Endothelial cell of umbilical vein (primary cell): Measurements from ENCODE around the gene STOX1. TPM values are rescaled to one million over a fixed set of nuclear protein-coding genes. Genes with fewer than 3 reads are reported as not detected.

Experiments used
- BruUV-seq: library from RNA; stranded (reverse); fragments of 400-500 nt; replicated peaks from 2 replicates; lab custom pipeline; 2021; lab: Mats Ljungman, UMichigan
- CTCF ChIA-PET: fragments of 300-600, 350-600 bp; sonication (Branson Sonifier 250); formaldehyde crosslinking; loops from one replicate; lab custom pipeline; 2021; ENCODE audit warnings: antibody characterized with exemption, inconsistent platforms; lab: Charles Lee
- POLR2A ChIA-PET: fragments of 300-600, 350-600 bp; sonication (Branson Sonifier 250); formaldehyde crosslinking; loops from one replicate; lab custom pipeline; 2021; ENCODE audit warnings: antibody characterized with exemption, inconsistent platforms; lab: Charles Lee
- DNase-seq: peaks from one replicate; pipeline ENCODE4 v3.0.0-alpha.2; 2011; ENCODE audit warnings: low read depth, low spot score
- FAIRE-seq: peaks from 2 replicates; lab custom pipeline; 2011; peaks lifted over from hg19 to GRCh38; lab: Jason Lieb, UNC
- H2AFZ ChIP-seq: 2 replicates; pipeline ENCODE4 v1.6.0; 2012; ENCODE audit warnings: low read depth, low read length, control low read depth, inconsistent platforms
- H3K27ac ChIP-seq: 2 replicates; pipeline ENCODE4 v1.5.1; 2011; ENCODE audit warnings: low read depth, mild to moderate bottlenecking, control low read depth, low read length, moderate library complexity; ENCODE audit not compliant: insufficient read depth
- H3K27me3 ChIP-seq, 2 experiments: 2 replicates each; pipeline versions ENCODE4 v1.6.0 to v1.6.1; 2011; ENCODE audit warnings: low read length in 2 of 2, mixed read lengths in 1 of 2; ENCODE audit not compliant: control insufficient read depth in 2 of 2, insufficient read depth in 2 of 2
- H3K36me3 ChIP-seq, 2 experiments: 2 replicates in 1 of 2; 3 replicates in 1 of 2; pipeline ENCODE4 v1.5.1; 2011; ENCODE audit warnings: low read length in 2 of 2, mild to moderate bottlenecking in 1 of 2, moderate library complexity in 1 of 2; ENCODE audit not compliant: control insufficient read depth in 2 of 2, insufficient read depth in 2 of 2; ENCODE audit errors: extremely low read depth in 1 of 2
- H3K4me1 ChIP-seq: 3 replicates; pipeline ENCODE4 v1.5.1; 2011; ENCODE audit warnings: mild to moderate bottlenecking, low read length; ENCODE audit not compliant: control insufficient read depth, insufficient read depth; ENCODE audit errors: extremely low read depth
- H3K4me2 ChIP-seq: 2 replicates; pipeline ENCODE4 v1.6.1; 2011; ENCODE audit warnings: low read length, control low read depth, mixed read lengths; ENCODE audit not compliant: insufficient read depth
- H3K4me3 ChIP-seq, 3 experiments: fragments of 200-600 bp in 1 of 3; sonication (generic), shearing (Covaris generic) in 1 of 3; replicated peaks in 1 of 3; 2 replicates each; pipeline ENCODE4 v1.5.1; 2011 to 2016; ENCODE audit warnings: control low read depth in 3 of 3, low read length in 3 of 3, mild to moderate bottlenecking in 2 of 3, inconsistent platforms in 1 of 3, low read depth in 1 of 3, moderate library complexity in 1 of 3; ENCODE audit not compliant: insufficient read depth in 1 of 3
- H3K79me2 ChIP-seq: 2 replicates; pipeline ENCODE4 v1.6.0; 2012; ENCODE audit warnings: low read length, inconsistent platforms; ENCODE audit not compliant: control insufficient read depth, insufficient read depth
- H3K9ac ChIP-seq: replicated peaks from 2 replicates; pipeline ENCODE3; 2011; ENCODE audit warnings: low read length, control low read depth; ENCODE audit not compliant: insufficient read depth; ENCODE audit errors: extremely low read depth
- H3K9me1 ChIP-seq: replicated peaks from 3 replicates; pipeline ENCODE4 v1.6.0; 2011; ENCODE audit warnings: mild to moderate bottlenecking, low read length; ENCODE audit not compliant: control insufficient read depth, insufficient read depth; ENCODE audit errors: extremely low read depth
- H3K9me3 ChIP-seq: replicated peaks from 2 replicates; pipeline ENCODE4 v1.5.1; 2012; ENCODE audit warnings: low read length, inconsistent platforms; ENCODE audit not compliant: control insufficient read depth, insufficient read depth
- H4K20me1 ChIP-seq: replicated peaks from 2 replicates; pipeline ENCODE3; 2011; ENCODE audit warnings: mild to moderate bottlenecking, low read length; ENCODE audit not compliant: control insufficient read depth, insufficient read depth; ENCODE audit errors: extremely low read depth
- CTCF ChIP-seq, 2 donors: IDR thresholded peaks; 1 replicate in 1 of 2; 2 replicates in 1 of 2; pipeline ENCODE4 v1.5.1; 2011; ENCODE audit warnings: low read length in 2 of 2, mild to moderate bottlenecking in 2 of 2, moderate library complexity in 2 of 2, control low read depth in 1 of 2, inconsistent platforms in 1 of 2, low read depth in 1 of 2; ENCODE audit not compliant: insufficient read depth in 1 of 2; ENCODE audit errors: extremely low read depth in 1 of 2
- FOS ChIP-seq: IDR thresholded peaks from 2 replicates; pipeline ENCODE4 v1.6.1; 2011; ENCODE audit warnings: mild to moderate bottlenecking, low read length, moderate library complexity, borderline replicate concordance; ENCODE audit not compliant: insufficient read depth
- GATA2 ChIP-seq: IDR thresholded peaks from 2 replicates; pipeline ENCODE4 v1.7.0; 2011; ENCODE audit warnings: low read depth, mild to moderate bottlenecking, moderate library complexity, mixed read lengths, low read length; ENCODE audit not compliant: insufficient read length, insufficient read depth
- JUN ChIP-seq: IDR thresholded peaks from 2 replicates; pipeline ENCODE4 v1.6.1; 2011; ENCODE audit warnings: borderline replicate concordance, low read depth; ENCODE audit not compliant: insufficient read length, insufficient read depth
- MAX ChIP-seq: IDR thresholded peaks from 2 replicates; pipeline ENCODE4 v1.6.1; 2011; ENCODE audit not compliant: insufficient read depth, insufficient read length
- MYC ChIP-seq: IDR thresholded peaks from one replicate; pipeline ENCODE4 v1.6.1; 2011; ENCODE audit warnings: mild to moderate bottlenecking, low read depth, low read length
- POLR2A ChIP-seq: IDR thresholded peaks from 2 replicates; pipeline ENCODE4 v1.6.1; 2012; ENCODE audit warnings: low read depth, mild to moderate bottlenecking, control low read depth, low read length
- POLR2AphosphoS5 ChIP-seq: IDR thresholded peaks from 2 replicates; pipeline ENCODE4 v1.6.1; 2012; ENCODE audit warnings: low read depth, mild to moderate bottlenecking, control low read depth, low read length, moderate library complexity; ENCODE audit not compliant: insufficient read depth
- dilution Hi-C: fragments of 300-500 bp; cut with MboI; formaldehyde crosslinking; loops from one replicate; pipeline ENCODE4 v1.15.0; 2019; ENCODE audit warnings: low sequenced_read_pairs; ENCODE audit not compliant: extremely low pct_ligation_motif_present
- intact Hi-C: fragments of 100-400 bp; cut with micrococcal nuclease; formaldehyde crosslinking; loops from one replicate; pipeline ENCODE4 v1.10.0; 2022
- polyA plus RNA-seq, 4 experiments: library from polyadenylated mRNA; depleted of rRNA in 3 of 4; stranded (reverse) in 3 of 4; unstranded in 1 of 4; fragments of >200 nt; gene quantifications; 2 replicates each; pipeline versions ENCODE4 v1.2.1 to v1.2.3, GENCODE V29; 2011 to 2012; ENCODE audit warnings: missing spikeins in 1 of 4
- total RNA-seq: library from RNA; stranded (reverse); gene quantifications from 2 replicates; pipeline ENCODE4 v1.2.3, GENCODE V29; 2021

STOX1 gene
- total and polyA plus RNA-seq, 2 donors (not counting 3 experiments of a cell fraction or from before 2014, with no cell fraction given) = 0.06 to 0.20 TPM

- no peaks in the 10 kb centered on the region for H3K27me3 ChIP-seq
- BruUV-seq = no TSS peak
- TF ChIP-seq GATA2 (no peak), CTCF (IDR thresholded peaks at IDR 0.05; ENCODE audit: extremely low read depth in 1 of 2, insufficient read depth in 1 of 2, low read depth in 1 of 2, low read length in 2 of 2) (no peak), POLR2AphosphoS5 (no peak), FOS (no peak), POLR2A (no peak), JUN (no peak), MAX (no peak), MYC (no peak)
- no peaks in the 10 kb centered on the region for H4K20me1 ChIP-seq
- H3K79me2 ChIP-seq = no peaks in the 10 kb centered on the region
- FAIRE-seq (no peak), DNase-seq (peak; percentile 8)
- no peaks in the 10 kb centered on the region for H3K9me3 ChIP-seq
- dilution Hi-C loops (no loop called here), intact Hi-C loops (loop anchor here (1.0 kb wide), 1 partner anchor 105 kb away; no protein-coding TSS in a partner anchor)
- ChIA-PET CTCF (no interaction called here), POLR2A (no interaction called here)
- no peaks in the 10 kb centered on the region for H3K9me1 ChIP-seq
- H3K27ac ChIP-seq = no peak overlapping the region
- no peak overlapping the region for H3K4me3 ChIP-seq
- no peak overlapping the region for H3K9ac ChIP-seq
- H3K4me1 ChIP-seq = no peaks in the 10 kb centered on the region
- H3K4me2 ChIP-seq = no peak overlapping the region
- peaks cover 8 to 13% of the 10 kb centered on the region in 2 experiments for H3K36me3 ChIP-seq
- no peak overlapping the region for H2AFZ ChIP-seq
Measured at GRCh38 chr10:68792115-68792514, 35.2 kb upstream of the STOX1 start.
